Measurements from ENCODE around the gene FARS2.
"Not testable (repeated sequence)": the region's sequence is repeated elsewhere in the genome, so short reads cannot be mapped to it uniquely, and the experiment has no call there.

FARS2 gene

DNA sequence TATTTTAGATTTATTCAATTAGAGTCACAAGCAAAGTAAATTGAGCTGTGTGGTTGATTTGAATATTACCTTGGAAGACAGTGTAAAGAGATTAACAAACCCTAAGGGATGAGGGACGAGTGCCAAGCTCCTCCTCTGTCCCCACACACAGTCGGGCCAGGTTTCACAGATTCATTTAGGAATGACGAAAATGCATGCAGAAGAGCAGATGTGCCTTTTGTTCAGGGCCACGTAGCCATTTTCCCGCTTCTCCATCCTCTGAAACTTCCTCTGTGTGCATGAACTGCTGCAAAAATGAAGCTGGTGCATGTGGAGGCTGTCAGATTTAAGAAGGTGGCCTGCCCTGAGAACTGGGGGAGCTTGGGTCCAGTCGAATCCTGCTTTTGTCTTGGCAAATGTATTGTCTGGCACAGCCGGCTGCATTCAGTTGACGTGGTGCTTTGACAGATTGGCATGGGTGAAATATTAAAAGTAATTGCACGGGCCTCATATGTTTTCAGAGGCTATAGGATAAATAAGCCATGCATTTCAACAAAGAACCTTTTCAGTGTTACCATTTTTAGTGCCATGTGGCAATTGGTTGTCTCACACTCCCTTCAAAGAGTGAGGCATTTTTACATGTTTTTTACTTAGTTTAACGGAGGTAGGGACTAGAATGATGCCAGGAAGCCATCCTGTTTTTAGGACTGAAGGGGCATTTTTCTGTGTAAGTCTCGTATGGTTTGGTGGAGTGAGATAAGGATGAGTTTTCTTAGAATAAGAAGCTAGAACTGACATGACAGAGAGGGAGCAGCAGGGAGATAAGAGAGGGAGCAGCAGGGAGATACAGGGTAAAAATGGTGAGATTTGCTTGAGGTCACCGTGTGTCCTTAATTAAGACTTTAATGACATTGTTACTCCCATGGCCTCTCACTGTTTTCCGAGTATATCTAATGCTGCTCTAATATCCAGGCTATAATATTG, 384.3 kb downstream of the FARS2 start:
- peak; percentile 84 for DNase-seq

- DNase-seq, result no peak
Observed at GRCh38 chr6:5652406-5653137, 391.3 kb downstream of the FARS2 start.

GRCh38 chr6:5653801-5654200, 392.5 kb downstream of the FARS2 start:
- no peak for DNase-seq

- DNase-seq, result peak; percentile 95
Observed at GRCh38 chr6:5656226-5656625, 394.9 kb downstream of the FARS2 start.

DNA sequence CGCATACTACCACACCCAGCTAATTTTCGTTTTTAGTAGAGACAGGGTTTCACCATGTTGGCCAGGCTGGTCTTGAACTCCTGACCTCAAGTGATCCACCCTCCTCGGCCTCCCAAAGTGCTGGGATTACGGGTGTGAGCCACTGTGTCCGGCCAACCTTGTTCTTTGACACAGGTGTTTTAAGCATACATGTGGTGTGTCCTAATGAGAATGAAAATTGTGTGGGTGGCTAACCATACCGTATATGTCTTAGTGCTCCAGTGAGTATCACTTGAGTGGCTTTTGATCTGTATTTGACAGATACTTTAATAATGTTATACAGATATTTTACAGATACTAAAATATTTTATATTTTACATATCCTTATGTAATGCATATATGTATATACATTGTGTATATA, 395.4 kb downstream of the FARS2 start:
- DNase-seq, result not testable (repeated sequence)

- DNase-seq, result no peak
Observed at GRCh38 chr6:5657684-5658430, 396.5 kb downstream of the FARS2 start.

GRCh38 chr6:5659467-5659866, 398.2 kb downstream of the FARS2 start:
- no peak for DNase-seq

GRCh38 chr6:5660772-5661171, 399.5 kb downstream of the FARS2 start:
- no peak for DNase-seq

- DNase-seq, result no peak
Observed at GRCh38 chr6:5662797-5663196, 401.5 kb downstream of the FARS2 start.

GRCh38 chr6:5663259-5663658, 401.9 kb downstream of the FARS2 start:
- no peak for DNase-seq

DNA sequence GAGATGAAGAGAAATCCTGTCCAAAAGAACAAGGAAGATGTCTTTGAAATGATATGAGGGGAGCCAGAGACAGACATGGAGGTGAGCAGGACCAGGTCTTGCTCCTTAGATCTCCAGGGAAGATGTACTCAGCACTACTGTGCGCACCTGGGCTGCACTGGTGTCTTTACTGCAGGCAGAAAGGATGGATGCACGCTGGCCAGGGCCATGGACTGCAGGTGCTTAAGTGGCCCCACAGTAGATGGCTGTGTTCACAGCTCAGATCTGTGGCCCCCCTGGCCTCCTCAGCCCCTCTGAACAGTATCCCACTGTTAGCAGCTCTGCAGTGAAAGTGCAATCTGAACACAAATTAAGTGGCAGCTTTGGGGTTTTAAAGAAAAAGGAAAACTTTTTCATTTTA, 402.4 kb downstream of the FARS2 start:
- DNase-seq, result no peak

GRCh38 chr6:5664149-5664548, 402.8 kb downstream of the FARS2 start:
- no peak for DNase-seq

GRCh38 chr6:5665173-5665572, 403.9 kb downstream of the FARS2 start:
- DNase-seq, result no peak

DNA sequence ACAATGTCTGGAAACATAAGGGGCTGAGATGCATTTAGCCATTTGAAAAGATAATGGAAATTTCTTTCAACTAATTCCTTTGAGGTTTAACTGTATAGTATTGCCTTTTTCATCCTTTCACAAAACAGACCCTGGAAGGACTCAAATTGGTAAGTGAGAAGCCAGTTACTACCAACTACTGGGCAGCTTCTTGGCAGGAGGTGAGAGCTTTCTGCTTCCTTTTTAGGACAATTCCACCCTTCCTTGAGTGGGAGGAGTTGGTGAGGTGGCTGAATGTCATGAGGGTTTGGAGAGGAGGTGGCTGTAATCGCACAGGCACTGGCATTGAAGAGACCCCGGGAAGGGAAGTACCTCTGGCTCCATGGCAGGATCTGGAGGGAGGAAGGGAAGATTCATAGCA, 404.4 kb downstream of the FARS2 start:
- peak; percentile 62 for DNase-seq

DNA sequence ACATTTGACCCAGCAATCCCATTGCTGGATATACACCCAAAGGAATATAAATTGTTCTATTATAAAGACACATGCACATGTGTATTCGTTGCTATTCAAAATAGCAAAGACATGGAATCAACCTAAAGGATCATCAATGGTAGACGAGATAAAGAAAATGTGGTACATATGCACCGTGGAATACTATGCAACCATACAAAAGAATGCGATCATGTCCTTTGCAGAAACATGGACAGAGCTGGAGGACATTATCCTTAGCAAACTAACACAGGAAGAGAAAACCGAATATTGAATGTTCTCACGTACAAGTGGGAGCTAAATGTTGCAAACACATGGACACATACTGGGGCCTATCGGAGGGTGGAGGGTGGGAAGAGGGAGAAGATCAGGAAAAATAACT, 405.4 kb downstream of the FARS2 start:
- no peak for DNase-seq

DNA sequence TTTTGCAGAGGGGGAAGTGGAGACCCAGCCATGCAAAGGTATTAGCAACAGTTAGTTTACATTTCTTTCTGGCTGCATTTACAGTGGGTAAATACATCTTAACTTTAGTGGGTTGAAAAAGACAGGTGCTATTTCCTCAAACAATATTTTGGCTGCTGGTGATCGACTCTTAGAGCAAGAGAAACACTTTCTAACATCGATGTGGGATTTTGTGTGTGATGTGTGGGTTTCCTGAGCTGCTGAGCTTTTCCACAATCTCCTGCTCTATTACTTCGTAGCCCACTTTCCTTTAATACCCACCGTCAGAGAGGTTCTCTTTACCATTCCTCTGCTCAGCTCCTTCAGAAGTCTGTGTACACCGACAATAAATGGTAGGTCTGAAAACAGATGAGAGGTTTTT, 406.4 kb downstream of the FARS2 start:
- DNase-seq, result peak; percentile 41

DNA sequence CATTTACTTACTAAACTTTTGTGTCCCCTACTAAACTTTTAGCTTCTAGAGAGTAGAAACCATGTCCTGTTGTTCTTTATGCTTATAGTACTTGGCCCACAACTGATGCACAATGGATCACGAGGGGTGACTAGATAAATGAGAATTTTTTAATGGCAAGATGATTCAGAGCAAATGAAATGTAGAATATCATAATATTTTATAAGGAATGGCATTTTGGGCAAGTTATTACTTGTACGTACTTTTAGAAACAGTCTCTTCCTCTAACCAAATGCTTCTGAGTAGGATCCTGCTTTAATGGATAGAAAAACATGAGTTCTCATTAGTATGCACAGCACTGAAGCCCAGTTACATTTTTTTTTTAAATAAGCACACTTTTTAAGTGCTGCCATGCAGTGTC, 409.1 kb downstream of the FARS2 start:
- no peak for DNase-seq

DNA sequence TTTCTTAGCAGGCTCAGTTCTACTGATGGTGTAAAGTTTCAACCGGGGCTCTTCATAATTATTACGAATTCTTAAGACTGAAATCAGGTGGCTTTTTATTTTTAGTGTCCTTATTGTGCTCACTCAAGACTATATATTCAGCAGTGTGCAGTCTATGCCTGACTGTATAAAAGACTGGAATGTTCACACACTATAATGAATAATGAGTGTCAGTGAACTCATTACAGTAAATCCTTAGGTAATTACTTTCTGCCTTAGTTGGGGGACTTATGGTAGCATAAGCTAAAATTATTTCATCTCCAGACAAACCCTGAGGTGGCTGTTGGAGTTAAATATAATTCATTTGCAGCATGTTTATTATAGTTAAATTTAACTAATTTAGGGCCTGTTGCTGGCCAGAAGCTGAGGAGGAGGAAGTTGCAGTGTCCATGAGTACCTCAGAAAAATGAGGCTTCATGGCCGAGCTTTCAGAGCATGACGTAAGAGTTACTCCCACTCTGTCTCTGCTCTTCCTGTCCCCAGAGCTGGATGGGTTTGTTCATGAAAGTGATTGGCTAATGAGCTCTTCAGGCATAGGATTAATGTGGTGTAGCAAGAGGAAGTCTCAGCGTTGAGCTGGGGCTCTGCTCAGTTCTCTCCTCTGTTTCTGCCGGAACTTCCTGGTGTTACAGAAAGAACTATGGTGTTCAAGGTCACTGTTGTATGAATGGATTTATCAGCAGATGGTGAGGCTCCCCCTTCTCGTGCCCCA, 409.7 kb downstream of the FARS2 start:
- DNase-seq, result peak; percentile 96

- DNase-seq, result no peak
Observed at GRCh38 chr6:5671601-5672559, 410.6 kb downstream of the FARS2 start.

GRCh38 chr6:5672581-5673011, 411.3 kb downstream of the FARS2 start:
- DNase-seq, result no peak

Measured in NCI-H2029 (cell line).